Stimulated activated CD8-positive, alpha-beta memory T cell treated with anti-CD3 and anti-CD28 coated beads, Interleukin-4, amount 100 ng/mL, for 1 hour (primary cell): ENCODE data around the gene DNAJA3.
A peak's percentile ranks its signal among the peaks of the same experiment; 100 is the strongest.

ENCODE experiments used
- DNase-seq, 2 donors: peaks; one replicate each; pipeline ENCODE4 v3.0.0-alpha.2; 2020; ENCODE audit warnings: low read depth in 2 of 2, low spot score in 1 of 2

The DNAJA3 gene

DNA sequence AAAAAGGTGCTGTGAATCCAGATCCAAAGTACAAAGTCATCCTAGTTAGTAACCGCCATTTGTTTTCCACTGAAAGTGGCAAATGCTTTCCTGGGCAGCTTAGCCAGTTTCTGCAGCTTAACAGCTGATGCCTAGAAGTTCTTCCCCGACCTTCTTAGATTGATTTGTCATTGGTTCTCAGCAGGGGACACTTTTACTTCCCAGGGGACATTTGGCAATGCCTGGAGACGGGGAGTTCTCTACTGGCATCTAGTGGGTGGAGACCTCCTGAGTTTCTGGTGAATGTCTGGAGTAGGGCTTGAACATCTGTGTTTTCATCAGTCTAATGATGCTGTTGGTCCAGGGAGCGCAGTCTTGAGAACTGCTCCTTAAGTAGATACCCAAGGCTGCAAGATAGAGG is 7.6 kb downstream of the DNAJA3 start:
- DNase-seq: no peak

- no peak for DNase-seq
Observed at GRCh38 chr16:4433914-4434787, 8.5 kb downstream of the DNAJA3 start.

- DNase-seq: no peak
Observed at GRCh38 chr16:4435337-4436067, 9.8 kb downstream of the DNAJA3 start.

GRCh38 chr16:4437366-4437765 is 11.7 kb downstream of the DNAJA3 start:
- DNase-seq: no peak

GRCh38 chr16:4442371-4442770 is 16.7 kb downstream of the DNAJA3 start:
- DNase-seq: no peak

GRCh38 chr16:4443271-4443670 is 17.6 kb downstream of the DNAJA3 start:
- no peak for DNase-seq

- no peak for DNase-seq
Observed at GRCh38 chr16:4443986-4444385, 18.3 kb downstream of the DNAJA3 start.

GRCh38 chr16:4450430-4450829 is 24.8 kb downstream of the DNAJA3 start:
- no peak for DNase-seq

GRCh38 chr16:4450931-4451519 is 25.4 kb downstream of the DNAJA3 start:
- no peak for DNase-seq

- no peak for DNase-seq
Observed at GRCh38 chr16:4452674-4453073, 27.0 kb downstream of the DNAJA3 start.

DNA sequence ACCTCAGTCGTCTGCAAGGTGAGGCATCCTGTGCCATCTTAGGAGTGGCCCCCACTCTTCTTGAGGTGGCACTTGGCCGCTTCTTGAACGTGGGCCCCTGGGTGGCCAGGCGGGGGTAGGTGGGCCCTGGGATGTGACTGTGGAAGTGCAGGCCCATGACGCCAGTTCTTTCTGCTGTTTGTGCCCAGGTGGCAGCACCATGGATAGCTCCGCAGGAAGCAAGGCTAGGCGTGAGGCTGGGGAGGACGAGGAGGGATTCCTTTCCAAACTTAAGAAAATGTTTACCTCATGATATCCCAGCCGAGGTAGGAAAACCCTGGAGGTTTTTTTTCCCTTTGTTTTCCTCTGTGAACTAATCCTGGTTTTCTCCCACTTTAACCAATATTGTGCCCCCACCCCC is 29.0 kb downstream of the DNAJA3 start:
- no peak for DNase-seq

- no peak for DNase-seq
Observed at GRCh38 chr16:4455081-4455480, 29.4 kb downstream of the DNAJA3 start.

DNA sequence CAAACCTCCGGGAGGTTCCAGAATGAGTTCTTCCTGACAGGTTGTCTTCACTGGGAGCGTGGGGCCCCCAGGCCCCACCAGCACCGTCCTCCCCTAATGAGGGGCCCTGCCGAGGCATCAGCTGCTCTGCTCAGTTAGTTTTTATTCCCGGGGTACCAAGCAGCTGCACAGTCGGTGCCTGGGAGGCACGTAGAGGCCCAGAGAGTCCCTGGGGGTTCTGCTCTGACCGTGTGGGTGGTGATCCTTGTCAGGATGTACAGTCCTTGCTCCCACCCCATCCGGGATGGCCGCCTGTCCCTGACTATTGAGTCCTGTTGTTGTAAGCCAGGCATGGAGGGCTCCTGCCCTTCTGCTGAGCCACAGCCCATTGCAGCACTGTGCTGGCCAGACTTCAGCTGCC is 30.3 kb downstream of the DNAJA3 start:
- DNase-seq: no peak

DNA sequence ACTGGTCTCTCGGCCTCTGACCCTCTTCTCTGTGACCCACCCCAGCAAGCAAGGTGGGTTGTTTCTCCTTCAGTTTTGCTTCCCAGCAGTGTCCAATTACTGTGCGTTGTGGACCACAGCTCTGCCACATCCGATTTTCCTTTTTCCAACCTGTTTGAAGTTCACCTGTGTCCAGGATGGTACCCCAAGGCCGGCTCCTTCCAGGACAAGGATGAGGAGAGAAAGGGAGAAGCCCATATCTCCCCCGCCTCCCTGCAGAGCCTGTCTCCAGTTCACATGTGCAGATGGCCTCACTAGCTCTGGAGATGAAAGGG is 35.2 kb downstream of the DNAJA3 start:
- no peak for DNase-seq

- no peak for DNase-seq
Observed at GRCh38 chr16:4461250-4462085, 35.8 kb downstream of the DNAJA3 start.

GRCh38 chr16:4463522-4464163 is 38.0 kb downstream of the DNAJA3 start:
- no peak for DNase-seq

GRCh38 chr16:4465977-4466779 is 40.5 kb downstream of the DNAJA3 start:
- peak; percentile 32 to 39 for DNase-seq

GRCh38 chr16:4467916-4468315 is 42.2 kb downstream of the DNAJA3 start:
- no peak for DNase-seq

GRCh38 chr16:4468972-4469371 is 43.3 kb downstream of the DNAJA3 start:
- no peak for DNase-seq

DNA sequence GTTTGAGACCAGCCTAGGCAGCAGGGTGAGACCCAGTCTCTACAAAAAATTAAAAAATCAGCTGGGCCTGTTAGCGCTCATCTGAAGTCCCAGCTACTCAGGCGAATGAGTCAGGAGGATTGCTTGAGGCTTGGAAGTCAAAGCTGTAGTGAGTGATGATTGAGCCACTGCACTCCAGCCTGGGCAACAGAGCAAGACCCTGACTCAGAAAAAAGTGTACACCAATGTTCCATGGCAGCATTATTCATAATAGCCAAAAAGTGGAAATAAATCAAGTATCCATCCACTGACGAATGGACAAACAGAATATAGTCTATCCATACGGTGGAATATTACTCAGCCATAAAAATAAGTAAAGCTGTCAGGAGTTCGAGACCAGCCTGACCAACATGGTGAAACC is 46.2 kb downstream of the DNAJA3 start:
- no peak for DNase-seq
